ENCODE results near the gene YIPF3.

The YIPF3 gene

GRCh38 chr6:43476746-43477145 lies 40.0 kb downstream of the YIPF3 start:
- no peak for TF ChIP-seq FOXM1 (IDR thresholded peaks at IDR 0.05; ENCODE audit: borderline replicate concordance, low read depth)
- TF ChIP-seq CEBPB (IDR thresholded peaks at IDR 0.05): no peak
- no peak for TF ChIP-seq CREB1 (IDR thresholded peaks at IDR 0.05; ENCODE audit: low read depth)
- TF ChIP-seq EP300 (IDR thresholded peaks at IDR 0.05; ENCODE audit: borderline replicate concordance): no peak
- no peak for TF ChIP-seq YY1 (IDR thresholded peaks at IDR 0.05; ENCODE audit: low read depth)
- TF ChIP-seq ZBTB7A (IDR thresholded peaks at IDR 0.05; ENCODE audit: low read depth): no peak
- TF ChIP-seq REST (IDR thresholded peaks at IDR 0.05; ENCODE audit: low read depth): no peak
- no peak for TF ChIP-seq TCF12 (IDR thresholded peaks at IDR 0.05; ENCODE audit: low read depth)
- TF ChIP-seq TAF1 (IDR thresholded peaks at IDR 0.05; ENCODE audit: low read depth): no peak
- TF ChIP-seq NFIC (IDR thresholded peaks at IDR 0.05): no peak
- TF ChIP-seq EGR1 (IDR thresholded peaks at IDR 0.05): no peak
- TF ChIP-seq TEAD4 (IDR thresholded peaks at IDR 0.05): no peak
- no peak for TF ChIP-seq MAX (IDR thresholded peaks at IDR 0.05)
- TF ChIP-seq RAD21 (IDR thresholded peaks at IDR 0.05; ENCODE audit: low read depth): no peak
- no peak for TF ChIP-seq USF1 (IDR thresholded peaks at IDR 0.05)

- TF ChIP-seq CEBPB (IDR thresholded peaks at IDR 0.05) (no peak), YY1 (IDR thresholded peaks at IDR 0.05; ENCODE audit: low read depth) (no peak), EGR1 (IDR thresholded peaks at IDR 0.05) (no peak), RAD21 (IDR thresholded peaks at IDR 0.05; ENCODE audit: low read depth) (no peak), NFIC (IDR thresholded peaks at IDR 0.05) (no peak), CREB1 (IDR thresholded peaks at IDR 0.05; ENCODE audit: low read depth) (no peak), EP300 (IDR thresholded peaks at IDR 0.05; ENCODE audit: borderline replicate concordance) (no peak), TAF1 (IDR thresholded peaks at IDR 0.05; ENCODE audit: low read depth) (no peak), USF1 (IDR thresholded peaks at IDR 0.05) (no peak)
Measured at GRCh38 chr6:43475516-43475915, 41.2 kb downstream of the YIPF3 start.

- TF ChIP-seq EP300 (IDR thresholded peaks at IDR 0.05; ENCODE audit: borderline replicate concordance): no peak
Measured at GRCh38 chr6:43472515-43472914, 44.2 kb downstream of the YIPF3 start.

- TF ChIP-seq YY1 (IDR thresholded peaks at IDR 0.05; ENCODE audit: low read depth) (no peak), CEBPB (IDR thresholded peaks at IDR 0.05) (no peak), TEAD4 (IDR thresholded peaks at IDR 0.05) (no peak), USF1 (IDR thresholded peaks at IDR 0.05) (no peak), REST (IDR thresholded peaks at IDR 0.05; ENCODE audit: low read depth) (no peak), RAD21 (IDR thresholded peaks at IDR 0.05; ENCODE audit: low read depth) (no peak), FOXM1 (IDR thresholded peaks at IDR 0.05; ENCODE audit: borderline replicate concordance, low read depth) (no peak), EP300 (IDR thresholded peaks at IDR 0.05; ENCODE audit: borderline replicate concordance) (no peak), TAF1 (IDR thresholded peaks at IDR 0.05; ENCODE audit: low read depth) (no peak), ZBTB7A (IDR thresholded peaks at IDR 0.05; ENCODE audit: low read depth) (no peak)
Measured at GRCh38 chr6:43471399-43471798, 45.3 kb downstream of the YIPF3 start.

GRCh38 chr6:43469947-43470346 lies 46.8 kb downstream of the YIPF3 start:
- TF ChIP-seq REST (IDR thresholded peaks at IDR 0.05; ENCODE audit: low read depth): no peak
- no peak for TF ChIP-seq USF1 (IDR thresholded peaks at IDR 0.05)
- TF ChIP-seq RAD21 (IDR thresholded peaks at IDR 0.05; ENCODE audit: low read depth): no peak
- TF ChIP-seq YY1 (IDR thresholded peaks at IDR 0.05; ENCODE audit: low read depth): no peak
- TF ChIP-seq NFIC (IDR thresholded peaks at IDR 0.05): no peak
- TF ChIP-seq CEBPB (IDR thresholded peaks at IDR 0.05): no peak
- no peak for TF ChIP-seq TCF12 (IDR thresholded peaks at IDR 0.05; ENCODE audit: low read depth)
- TF ChIP-seq CREB1 (IDR thresholded peaks at IDR 0.05; ENCODE audit: low read depth): no peak
- TF ChIP-seq EGR1 (IDR thresholded peaks at IDR 0.05): no peak
- TF ChIP-seq FOXM1 (IDR thresholded peaks at IDR 0.05; ENCODE audit: borderline replicate concordance, low read depth): no peak
- no peak for TF ChIP-seq EP300 (IDR thresholded peaks at IDR 0.05; ENCODE audit: borderline replicate concordance)
